Tongue (tissue), 2 donors: Measurements from ENCODE around the gene TMPRSS3. TPM values are rescaled to one million over a fixed set of nuclear protein-coding genes. Genes with fewer than 3 reads are reported as not detected.

ENCODE experiments used
- DNase-seq: peaks from one replicate; pipeline ENCODE4 v3.0.0-alpha.2; 2015
- total RNA-seq: library from RNA; depleted of rRNA; stranded (reverse); fragments of >200 nt; gene quantifications from one replicate; pipeline ENCODE4 v1.2.3, GENCODE V29; 2014

Gene TMPRSS3
- total RNA-seq, 1 donor from 2014 or later, result 0.21 TPM

DNA sequence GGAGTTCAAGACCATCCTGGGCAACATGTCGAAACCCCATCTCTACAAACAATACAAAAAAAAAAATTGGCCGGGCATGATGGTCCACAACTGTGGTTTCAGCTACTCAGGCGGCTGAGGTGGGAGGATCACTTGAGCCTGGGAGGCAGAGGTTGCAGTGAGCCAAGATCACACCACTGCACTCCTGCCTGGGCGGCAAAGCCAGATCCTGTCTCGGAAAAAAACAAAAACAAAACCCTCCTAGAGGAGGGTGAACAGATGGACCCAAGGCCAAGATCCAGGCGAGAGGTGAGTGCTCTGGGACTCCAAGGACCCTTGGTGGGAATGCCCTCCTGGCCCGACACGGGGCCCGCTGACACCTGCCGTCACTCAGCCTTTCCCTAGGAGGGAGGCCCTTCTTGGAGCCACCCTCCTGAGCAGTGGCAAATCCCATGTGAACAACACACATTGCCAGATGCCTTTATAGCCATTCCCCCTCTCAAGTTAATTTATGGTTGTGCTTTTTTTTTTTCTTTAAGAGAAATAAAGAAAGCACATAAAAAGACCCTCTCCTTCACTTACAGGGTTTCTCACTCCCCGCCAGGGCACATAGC, 45.4 kb downstream of the TMPRSS3 start:
- no peak for DNase-seq

DNA sequence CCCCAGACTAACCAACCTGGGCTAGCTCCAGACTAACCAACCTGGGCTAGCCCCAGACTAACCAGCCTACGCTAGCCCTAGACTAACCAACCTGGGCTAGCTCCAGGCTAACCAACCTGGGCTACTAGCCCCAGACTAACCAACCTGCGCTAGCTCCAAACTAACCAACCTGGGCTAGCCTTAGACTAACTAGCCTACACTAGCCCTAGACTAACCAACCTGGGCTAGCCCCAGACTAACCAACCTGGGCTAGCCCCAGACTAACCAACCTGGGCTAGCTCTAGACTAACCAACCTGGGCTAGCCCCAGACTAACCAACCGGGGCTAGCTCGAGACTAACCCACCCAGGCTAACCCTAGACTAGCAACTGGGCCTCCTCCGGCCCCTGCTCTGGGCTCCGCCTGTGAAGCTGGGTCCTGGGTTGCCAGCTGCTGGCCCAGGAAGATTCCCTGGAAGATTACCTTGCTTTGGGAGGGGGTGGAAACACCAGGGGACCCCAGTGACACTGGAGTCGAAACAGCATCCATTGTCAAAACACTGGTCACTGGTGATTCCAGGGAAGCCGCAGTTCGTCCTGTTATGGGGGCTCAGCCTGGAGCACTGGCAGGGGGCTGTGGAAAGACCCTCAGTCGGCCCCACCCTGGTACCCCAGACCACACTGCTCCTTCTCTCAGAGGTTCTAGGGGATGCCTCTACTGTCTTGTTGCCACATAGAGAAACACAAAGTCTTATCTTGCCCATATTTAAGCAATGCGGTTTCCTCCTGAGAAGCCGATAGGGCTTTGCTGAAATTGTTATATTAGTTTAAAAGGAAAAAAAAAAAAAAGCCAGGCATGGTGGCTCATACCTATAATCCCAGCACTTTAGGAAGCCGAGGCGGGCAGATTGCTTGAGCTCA, 46.2 kb downstream of the TMPRSS3 start:
- no peak for DNase-seq

DNA sequence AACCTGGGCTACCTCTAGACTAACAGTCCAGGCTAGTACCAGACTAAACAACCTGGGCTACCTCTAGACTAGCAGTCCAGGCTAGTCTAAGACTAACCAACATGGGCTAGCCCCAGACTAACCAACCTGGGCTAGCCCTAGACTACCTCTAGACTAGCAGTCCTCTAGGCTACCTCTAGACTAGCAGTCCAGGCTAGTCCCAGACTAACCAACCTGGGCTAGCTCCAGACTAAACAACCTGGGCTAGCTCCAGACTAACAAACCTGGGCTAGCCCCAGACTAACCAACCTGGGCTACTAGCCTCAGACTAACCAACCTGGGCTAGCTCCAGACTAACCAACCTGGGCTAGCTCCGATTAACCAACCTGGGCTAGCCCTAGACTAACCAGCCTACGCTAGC, 47.1 kb downstream of the TMPRSS3 start:
- no peak for DNase-seq

DNA sequence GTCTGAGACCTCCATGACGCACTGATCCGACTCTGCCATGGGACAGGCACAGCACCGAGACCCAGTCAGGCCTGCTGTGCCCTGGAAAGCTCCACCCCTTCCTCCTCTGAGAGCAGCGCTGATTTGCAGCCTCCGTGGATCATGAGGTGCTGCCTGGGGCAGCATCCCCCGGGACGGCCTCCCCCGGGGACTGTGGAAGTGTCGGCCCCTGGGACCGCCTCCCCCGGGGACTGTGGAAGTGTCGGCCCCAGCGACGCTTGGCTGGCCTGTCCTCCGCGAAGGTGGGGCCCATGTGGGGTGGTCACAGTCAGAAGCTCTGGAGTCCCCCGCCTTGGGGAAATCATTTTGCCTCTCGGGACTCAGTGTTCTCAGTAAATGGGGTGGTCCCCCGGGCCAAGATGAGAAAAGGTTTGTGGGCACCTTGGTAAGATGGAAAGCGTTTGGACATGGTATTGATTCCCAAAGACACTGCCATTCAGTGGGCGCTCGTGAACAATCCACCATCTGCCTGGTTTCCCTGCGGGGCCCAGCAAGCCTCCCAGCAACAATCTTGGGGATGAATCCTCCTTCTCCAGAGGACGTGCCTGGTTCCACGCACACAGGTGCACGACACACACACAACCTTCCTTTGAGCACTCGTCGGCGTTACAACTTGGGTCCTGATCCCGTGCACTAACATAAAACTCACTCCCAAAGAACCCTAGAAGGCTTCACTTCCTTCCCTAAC, 48.1 kb downstream of the TMPRSS3 start:
- DNase-seq, result no peak

DNA sequence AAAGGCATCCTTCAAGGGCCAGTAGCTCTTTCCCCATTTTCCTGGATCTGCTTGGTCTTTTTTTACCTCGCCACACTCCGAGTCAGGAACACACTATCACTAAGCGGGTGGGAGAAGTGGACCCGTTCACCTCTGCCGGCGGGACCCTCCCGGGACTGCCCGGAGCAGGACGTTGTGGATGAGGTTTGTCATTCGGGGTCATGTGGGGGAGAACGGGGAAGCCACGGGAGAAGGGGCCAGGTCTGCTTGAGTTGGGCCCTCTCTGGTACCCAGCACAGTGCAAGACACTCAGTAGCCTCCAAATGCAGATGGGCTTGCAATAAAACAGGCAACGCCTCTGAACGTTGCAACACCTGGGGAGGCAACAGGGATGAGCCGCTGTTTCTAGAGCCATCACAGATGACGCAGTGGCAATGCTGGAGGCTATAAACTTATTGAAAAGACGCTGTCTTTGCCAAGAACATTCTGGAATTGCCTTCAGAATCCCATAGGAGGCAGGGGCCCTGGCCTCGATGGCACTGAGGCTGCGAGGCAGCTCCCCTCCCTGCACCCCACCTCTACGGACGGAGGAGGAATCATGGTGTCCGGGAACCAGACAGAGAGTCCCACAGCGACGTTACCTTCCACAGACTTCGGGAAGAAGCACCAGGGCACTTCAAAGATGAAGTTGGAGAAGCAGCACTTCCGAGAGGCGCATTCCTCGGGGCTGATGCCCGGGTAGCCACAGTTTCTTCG, 48.8 kb downstream of the TMPRSS3 start:
- no peak for DNase-seq

DNA sequence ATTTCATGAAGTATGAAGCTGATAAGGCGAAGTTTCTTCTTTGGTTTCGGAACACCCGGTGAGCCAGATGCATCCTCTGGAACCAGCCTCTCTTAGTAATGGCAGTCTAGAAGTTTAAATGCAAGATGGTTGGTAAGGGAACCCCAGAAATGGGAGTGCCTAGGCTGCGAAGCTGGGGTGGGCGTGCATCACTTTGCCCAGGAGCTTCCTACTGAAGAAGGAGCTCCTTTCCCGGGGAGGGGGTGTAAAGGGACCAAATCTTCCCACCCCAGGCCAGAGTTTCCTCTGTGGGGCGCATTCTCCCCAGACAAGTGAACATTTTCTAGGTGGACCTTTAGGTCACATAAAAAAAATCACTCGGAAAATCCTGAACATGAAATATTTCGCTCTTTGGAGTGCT, 49.4 kb downstream of the TMPRSS3 start:
- DNase-seq, result no peak

DNA sequence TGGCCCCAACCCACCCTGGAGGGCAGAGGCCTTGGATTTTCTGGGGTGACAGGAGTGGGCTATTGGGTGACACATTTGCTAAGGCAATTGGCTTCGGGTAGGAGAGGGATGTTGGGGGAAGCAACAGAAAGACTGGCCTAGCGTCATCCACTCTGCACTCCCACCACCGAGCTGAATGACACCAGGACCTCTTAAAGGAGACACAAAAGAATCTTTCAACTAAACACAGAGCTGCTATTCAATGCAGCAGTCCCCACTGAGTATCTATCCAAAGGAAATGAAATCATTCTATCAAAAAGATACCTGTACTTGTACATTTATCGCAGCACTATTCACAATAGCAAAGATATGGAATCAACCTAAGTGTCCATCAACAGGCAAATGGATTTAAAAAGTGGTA, 51.2 kb downstream of the TMPRSS3 start:
- DNase-seq, result no peak

DNA sequence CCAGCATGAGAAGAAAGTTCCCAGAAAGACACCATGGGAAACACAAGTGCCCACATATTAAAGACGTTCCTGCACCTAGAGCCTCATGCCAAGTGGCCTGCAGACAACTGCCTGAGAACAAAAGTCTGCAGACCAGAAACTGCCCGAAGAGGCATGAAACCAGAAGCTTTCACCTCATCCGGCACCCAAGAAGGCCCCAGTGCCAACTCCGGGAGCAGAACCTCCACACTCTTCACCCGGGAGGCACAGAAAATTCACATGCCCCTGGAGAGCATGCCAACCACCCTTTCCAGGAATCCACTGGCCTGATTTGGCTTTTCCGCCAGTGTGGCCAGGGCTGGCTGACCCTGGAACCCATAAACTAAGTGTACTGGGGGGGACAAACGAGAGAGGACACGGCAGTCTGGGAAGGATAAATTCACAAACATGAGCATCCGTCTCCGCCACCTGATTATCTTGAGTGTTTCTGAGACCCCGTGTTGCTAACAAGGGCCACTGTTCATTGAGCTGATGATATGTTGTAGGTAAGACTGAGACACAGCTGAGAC, 51.8 kb downstream of the TMPRSS3 start:
- DNase-seq, result no peak

DNA sequence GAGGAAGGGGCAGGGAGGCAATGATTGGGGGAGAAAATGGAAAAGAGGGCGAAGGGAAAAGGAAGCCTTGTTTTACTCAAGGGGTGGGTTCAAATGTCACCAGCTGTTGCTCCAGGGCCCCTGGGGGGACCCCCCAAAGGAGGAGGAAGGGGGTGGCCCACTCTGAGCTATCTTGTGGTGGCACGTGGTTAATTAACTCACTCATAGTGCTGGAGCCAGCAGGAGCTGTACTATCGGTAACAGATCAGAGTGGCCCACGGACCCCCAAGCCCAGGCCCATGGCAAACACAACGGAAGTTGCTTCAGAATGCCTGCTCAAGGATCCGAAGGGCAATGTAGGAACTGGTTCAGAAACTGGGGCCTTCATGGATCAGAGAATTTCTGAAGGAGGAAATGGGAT, 52.3 kb downstream of the TMPRSS3 start:
- no peak for DNase-seq

DNA sequence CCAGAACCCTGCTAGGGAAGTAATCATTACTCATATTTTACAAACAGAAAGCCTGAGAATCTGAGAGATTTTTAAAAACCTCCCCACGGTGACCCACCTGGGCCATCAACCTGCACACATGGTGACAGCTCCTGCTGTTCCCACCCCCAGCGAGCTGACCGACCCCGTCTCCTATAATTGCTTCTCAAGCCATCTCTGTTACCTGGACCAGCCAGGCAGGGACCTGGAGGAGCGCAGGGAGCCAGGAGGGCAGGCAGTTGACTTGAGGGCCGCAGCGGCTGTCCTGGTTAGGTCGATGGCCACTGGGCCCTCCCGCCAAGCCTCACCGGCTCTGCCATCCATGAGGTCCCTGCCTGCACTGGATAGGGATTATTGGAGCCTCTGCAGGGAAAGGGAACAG, 52.8 kb downstream of the TMPRSS3 start:
- no peak for DNase-seq

DNA sequence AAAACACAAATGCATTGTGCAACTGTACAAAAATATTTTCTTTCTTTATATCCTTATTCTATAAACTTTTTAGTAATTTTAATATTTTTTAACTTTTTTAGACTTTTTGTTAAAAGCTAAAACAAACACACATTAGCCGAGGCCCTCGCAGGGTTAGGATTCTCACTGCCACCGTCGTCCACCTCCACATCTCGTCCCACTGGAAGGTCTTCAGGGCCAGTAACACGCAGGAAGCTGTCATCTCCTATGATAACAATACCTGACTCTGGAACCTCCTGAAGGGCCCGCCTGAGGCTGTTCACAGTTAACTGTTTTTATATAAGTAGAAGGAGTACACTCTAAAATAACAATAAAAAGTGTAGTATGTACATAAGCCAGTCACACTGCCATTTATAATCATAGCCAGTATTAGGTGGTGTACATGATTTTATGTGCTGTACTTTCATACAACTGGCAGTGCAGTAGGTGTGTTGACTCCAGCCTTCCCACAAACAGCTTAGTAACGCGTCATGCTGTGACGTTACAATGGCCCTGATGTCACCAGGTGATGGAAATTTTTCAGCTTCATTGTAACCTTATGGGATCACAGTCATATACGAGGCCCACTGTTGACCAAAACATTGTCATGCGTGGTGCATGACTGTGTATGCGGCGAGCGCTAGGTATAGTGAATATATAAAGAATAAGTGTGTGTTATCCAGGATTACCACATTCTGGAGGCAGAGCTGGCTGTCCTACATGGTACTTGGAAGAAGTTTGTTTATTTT, 53.9 kb downstream of the TMPRSS3 start:
- DNase-seq, result no peak

DNA sequence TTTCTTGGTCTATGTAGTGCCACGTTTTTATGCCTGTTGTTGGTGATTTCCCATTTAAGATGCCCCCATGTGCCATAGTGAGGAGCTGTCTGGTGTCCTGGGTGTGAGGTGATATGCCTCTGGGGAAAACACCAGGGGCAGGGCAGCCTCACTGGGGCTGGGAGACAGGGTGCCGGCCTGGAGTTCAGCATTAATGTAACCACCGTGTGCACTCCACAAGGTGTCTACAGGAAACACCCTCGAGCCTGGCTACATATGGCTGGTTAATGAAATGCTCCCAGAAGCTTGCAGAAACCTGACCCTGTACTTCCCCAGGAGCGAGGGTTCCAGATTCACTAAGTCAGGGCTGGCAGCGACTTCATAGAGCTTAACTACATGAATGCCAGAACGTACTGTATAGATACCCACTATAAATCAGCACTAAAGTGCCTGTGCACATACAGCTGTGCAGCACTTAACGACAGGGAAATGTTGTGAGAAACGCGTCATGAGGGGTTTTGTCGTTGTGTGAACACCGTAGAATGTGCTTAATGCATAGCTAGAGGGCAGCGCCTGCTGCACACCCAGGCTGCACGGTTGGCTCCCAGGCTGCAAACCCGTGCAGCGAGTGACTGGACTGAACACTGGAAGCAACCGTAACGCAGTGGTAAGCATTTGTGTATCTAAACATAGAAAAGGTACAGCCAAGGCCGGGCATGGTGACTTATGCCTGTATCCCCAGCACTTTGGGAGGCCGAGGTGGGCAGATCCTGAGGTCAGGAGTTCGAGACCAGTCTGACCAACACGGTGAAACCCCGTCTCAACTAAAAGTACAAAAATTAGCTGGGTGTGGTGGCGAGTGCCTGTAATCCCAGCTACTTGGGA, 55.4 kb downstream of the TMPRSS3 start:
- peak; percentile 47 for DNase-seq

DNA sequence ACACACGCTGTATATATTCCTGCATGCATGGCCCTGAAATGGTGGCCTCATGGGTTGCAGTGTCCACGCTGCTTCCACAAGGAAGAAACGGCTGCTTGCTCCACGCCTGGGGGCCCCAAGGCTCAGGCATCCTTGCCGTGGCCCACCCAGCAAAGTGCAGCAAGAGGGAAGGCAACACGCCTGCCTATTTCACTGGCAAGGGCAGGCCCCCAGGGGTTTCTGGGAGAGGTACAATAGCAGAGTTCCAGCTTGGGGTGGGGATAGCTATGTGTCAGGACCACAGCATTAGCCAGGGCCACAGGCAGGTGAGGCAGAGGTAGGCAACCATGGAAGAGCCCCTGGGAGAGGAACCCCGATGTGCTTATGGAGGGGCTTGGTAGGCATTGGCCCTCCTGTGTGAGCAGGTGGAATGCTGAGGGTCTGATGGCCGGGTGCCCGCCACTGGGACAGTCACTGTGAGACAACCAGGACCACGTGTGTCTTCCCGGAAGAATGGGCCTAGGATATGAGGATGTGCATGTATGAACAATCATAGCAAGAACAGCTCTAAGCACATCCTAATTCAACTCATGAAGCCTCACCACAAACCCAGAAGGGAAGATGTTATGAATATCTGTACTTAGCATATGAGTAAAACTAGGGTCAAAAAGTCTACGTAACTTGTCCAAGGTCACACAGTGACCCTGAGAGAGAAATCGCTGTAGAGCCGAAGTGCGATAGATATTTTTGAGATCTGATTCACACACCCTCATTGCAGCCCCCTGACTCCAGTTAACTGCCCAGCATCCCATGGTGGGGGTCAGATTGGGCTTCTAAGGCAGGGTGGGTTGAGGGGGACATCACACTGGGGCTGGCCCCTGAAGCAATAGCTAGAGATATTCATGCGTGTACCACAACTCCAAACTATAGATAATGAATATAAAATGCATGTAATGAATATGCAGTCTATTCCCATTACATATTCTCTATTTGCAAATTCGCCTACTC, 56.8 kb downstream of the TMPRSS3 start:
- DNase-seq, result no peak

DNA sequence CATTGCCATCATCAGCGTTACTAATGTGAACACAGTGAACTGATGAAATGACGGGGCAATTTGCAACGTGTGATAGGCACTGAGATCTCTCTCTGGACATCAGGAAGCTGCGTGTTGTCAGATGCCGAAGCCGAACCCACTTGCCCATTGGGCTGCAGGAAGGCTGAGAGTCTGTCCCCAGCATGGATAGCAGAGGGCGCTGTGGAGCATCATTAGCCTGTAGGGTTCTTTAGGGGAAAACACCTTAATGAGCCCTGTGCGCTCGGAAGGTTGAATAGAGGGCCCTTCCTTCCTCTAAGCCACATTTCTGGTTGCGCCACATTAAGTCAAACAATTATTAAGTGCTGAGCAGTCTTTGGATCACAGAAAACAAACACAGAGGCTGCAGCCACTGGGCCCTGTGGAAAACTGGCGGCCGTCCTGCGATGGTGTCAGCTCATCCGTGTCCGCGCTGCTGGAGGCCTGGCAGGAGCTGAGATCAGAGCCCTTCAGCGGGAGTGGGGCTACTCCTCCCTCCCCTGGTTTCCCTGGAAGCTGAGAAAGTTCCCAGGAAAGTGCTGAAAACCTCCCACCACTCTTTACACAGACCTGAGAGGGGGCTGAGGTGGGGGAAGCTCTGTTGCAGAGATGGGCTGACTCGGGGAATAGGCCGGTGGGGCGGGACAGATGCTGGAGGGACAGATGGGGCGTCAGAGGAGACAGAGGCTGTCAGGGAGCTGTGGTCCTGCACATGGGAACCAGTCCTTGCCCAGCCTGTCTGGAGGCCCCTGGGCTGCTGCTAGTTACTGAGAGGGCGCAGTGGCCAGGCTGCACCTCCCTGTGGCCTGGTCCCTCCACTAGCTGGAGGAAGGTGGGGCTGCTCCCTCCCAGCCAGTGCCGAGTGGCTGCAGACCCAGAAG, 57.8 kb downstream of the TMPRSS3 start:
- DNase-seq, result peak; percentile 73

DNA sequence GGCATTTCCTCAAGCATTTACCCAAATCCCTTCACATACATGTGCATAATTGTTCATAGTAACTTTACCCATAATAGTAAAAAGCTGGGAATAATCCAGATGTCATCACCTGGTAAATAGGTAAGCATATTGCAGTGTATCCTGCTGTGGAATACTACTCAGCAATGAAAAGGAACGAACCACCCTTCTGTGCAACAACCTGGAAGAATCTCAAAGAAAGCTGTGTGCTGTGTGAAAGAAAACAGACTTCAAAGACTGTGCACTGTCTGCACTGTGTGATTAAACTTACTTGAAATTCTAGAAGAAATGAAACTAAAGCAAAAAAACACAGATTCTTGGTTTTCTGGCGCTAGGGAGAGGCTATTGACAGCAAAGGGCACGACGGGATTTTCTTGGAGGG, 58.6 kb downstream of the TMPRSS3 start:
- DNase-seq, result no peak

DNA sequence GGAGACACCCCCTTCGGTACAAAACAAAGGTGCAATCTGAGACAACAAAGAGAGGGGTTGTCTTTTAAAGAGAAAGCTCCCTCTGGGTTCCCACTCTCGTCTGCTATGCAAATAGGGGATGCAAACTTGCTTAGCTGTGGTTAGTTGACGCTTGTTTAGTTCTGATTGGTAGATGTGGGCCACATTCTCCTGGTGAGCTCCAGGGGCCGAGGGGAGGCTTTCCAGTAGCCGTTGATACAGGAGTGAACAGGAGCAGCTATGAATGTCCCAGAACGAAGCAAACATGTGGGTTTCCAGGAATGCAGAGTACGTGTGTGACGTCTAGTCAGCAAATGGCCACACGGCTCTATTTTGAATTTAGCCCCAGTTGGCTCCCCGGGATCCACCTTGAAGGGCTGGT, 59.8 kb downstream of the TMPRSS3 start:
- DNase-seq, result peak; percentile 28

DNA sequence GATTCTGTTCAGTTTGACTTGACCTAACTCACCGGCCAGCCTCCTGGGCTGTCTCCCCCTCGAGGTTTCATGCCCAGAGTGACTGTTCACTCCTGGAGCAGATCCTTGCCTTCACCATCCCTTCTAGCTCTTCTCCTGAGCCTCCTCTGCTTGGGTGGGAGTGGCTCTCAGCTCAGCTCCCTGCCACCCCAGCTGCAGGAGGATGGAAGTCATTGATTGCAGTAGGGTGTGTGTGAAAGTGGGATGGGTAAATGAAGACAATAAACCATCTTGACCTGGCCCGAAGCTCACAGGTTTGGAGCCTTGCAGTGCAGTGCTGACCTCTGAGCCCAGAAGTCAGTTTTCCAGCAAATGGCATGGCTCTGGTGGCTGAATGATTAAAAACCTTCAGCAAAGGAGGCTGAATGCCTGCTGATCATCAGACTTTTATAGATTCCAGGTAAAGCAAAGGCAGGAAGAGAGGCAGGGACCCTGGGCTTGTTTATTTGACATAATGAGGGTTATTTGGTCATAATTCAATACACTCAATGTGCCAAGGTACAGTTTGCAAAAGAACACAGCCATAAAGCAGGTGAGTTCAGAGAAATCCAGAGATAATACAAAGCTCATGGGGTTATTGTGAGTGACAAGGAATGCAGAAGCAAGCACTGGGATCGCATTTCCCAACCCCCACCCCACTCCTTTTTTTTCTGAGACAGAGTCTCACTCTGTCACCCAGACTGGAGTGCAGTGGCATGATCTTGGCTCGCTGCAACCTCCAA, 63.1 kb downstream of the TMPRSS3 start:
- no peak for DNase-seq
